Measurements from ENCODE around the gene NMNAT1.

- TF ChIP-seq CTCF (IDR thresholded peaks at IDR 0.05): no peak
- no peak for TF ChIP-seq POLR2A (IDR thresholded peaks at IDR 0.05)
Observed at GRCh38 chr1:9960011-9960410, 16.7 kb downstream of the NMNAT1 start.

Measured in heart left ventricle (tissue), 13 donors.